Measurements from ENCODE around the gene NUP42. TPM values are rescaled to one million over a fixed set of nuclear protein-coding genes. Genes with fewer than 3 reads are reported as not detected.

NUP42 gene
- total and polyA plus RNA-seq, 2 experiments from 2014 or later, result 23.6 to 47.9 TPM

- Histone ChIP-seq H3K36me3 (replicated peaks; ENCODE audit: insufficient read depth, low read depth) (no peaks in the 10 kb centered on the region), H3K9me2 (replicated peaks; ENCODE audit: insufficient read depth) (no peaks in the 10 kb centered on the region), H4K20me1 (ENCODE audit: insufficient read depth, poor library complexity, severe bottlenecking) (no peaks in the 10 kb centered on the region), H3K27ac (no peak overlapping the region), H3K4me2 (peak overlapping the region; percentile 75), H3K9me3 (ENCODE audit: low read depth) (no peaks in the 10 kb centered on the region), H3K27me3 (peaks cover 28% of the 10 kb centered on the region), H3K4me3 (no peak overlapping the region), H3K79me2 (no peaks in the 10 kb centered on the region), H2AFZ (peak overlapping the region; percentile 56), H3K4me1 (ENCODE audit: insufficient read depth) (peaks cover 4% of the 10 kb centered on the region)
- TF ChIP-seq EZH2 (IDR thresholded peaks at IDR 0.05; ENCODE audit: borderline replicate concordance) (no peak), CTCF (IDR thresholded peaks at IDR 0.05; ENCODE audit: poor library complexity) (no peak), EZH2phosphoT487 (IDR thresholded peaks at IDR 0.05; ENCODE audit: low read depth, severe bottlenecking, unreplicated experiment) (no peak)
- no peak for DNase-seq (ENCODE audit: low spot score)
- WGBS (ENCODE audit: low lambda C conversion rate, missing lambda C conversion rate), result 48% methylated on average over 50 of the region's 53 CpGs
These were observed 65.9 kb downstream of the NUP42 start for GRCh38 chr7:23247603-23248335.

GRCh38 chr7:23249486-23249885, 67.6 kb downstream of the NUP42 start:
- H3K4me3 ChIP-seq, result no peak overlapping the region
- no peak for DNase-seq (ENCODE audit: low spot score)
- H3K9me3 ChIP-seq (ENCODE audit: low read depth), result no peaks in the 10 kb centered on the region
- H3K36me3 ChIP-seq (replicated peaks; ENCODE audit: insufficient read depth, low read depth), result no peaks in the 10 kb centered on the region
- no peak overlapping the region for H3K4me2 ChIP-seq
- peaks cover 28% of the 10 kb centered on the region for H3K27me3 ChIP-seq
- no peaks in the 10 kb centered on the region for H3K9me2 ChIP-seq (replicated peaks; ENCODE audit: insufficient read depth)
- H3K4me1 ChIP-seq (ENCODE audit: insufficient read depth), result peaks cover 4% of the 10 kb centered on the region
- TF ChIP-seq EZH2 (IDR thresholded peaks at IDR 0.05; ENCODE audit: borderline replicate concordance), result no peak
- no peak for TF ChIP-seq CTCF (IDR thresholded peaks at IDR 0.05; ENCODE audit: poor library complexity)
- TF ChIP-seq EZH2phosphoT487 (IDR thresholded peaks at IDR 0.05; ENCODE audit: low read depth, severe bottlenecking, unreplicated experiment), result no peak
- no peak overlapping the region for H2AFZ ChIP-seq
- H4K20me1 ChIP-seq (ENCODE audit: insufficient read depth, poor library complexity, severe bottlenecking), result no peaks in the 10 kb centered on the region
- no peaks in the 10 kb centered on the region for H3K79me2 ChIP-seq
- no peak overlapping the region for H3K27ac ChIP-seq

Other genes starting within 250 kb of the NUP42 start
- gene HYCC1, start 167.9 kb upstream of the NUP42 start, total RNA-seq, result 37.6 and 58.1 TPM in 2 replicates
- 16.1 and 17.6 TPM in 2 replicates for gene HYCC1, start 167.9 kb upstream of the NUP42 start, polyA plus RNA-seq
- gene KLHL7, start 76.3 kb upstream of the NUP42 start, total RNA-seq, result 39.4 and 42.5 TPM in 2 replicates
- 26.3 and 30.7 TPM in 2 replicates for gene KLHL7, start 76.3 kb upstream of the NUP42 start, polyA plus RNA-seq
- 30.5 and 32.1 TPM in 2 replicates for gene GPNMB, start 64.7 kb downstream of the NUP42 start, total RNA-seq
- gene GPNMB, start 64.7 kb downstream of the NUP42 start, polyA plus RNA-seq, result 27.9 and 36.3 TPM in 2 replicates
- 43.7 and 61.8 TPM in 2 replicates for gene MALSU1, start 117.3 kb downstream of the NUP42 start, total RNA-seq
- gene MALSU1, start 117.3 kb downstream of the NUP42 start, polyA plus RNA-seq, result 77.2 and 92.6 TPM in 2 replicates

Data from hepatocyte (in vitro differentiated cells).